Measurements from ENCODE around the gene CIROP.

DNA sequence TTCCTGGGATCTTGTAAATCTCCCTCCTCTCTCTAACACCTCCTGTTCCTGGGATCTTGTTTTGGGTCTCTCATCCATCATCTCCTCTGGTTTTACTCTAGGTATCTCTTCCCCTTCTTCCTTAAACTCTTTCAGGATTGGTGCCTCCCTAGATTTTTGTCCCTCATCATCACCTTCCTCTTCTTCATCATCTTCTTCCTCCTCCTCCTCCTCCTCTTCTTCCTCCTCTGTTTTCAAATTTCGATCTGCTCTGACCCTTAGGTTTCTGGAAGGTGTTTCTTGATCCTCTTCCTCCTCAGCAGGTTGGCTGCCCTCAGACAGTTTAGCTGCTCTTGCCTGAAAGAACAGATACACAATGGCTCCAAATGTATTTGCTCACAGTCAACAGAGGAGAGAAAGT is 24.3 kb downstream of the CIROP start:
- TF ChIP-seq POLR2A (IDR thresholded peaks at IDR 0.05) (no peak), CTCF (IDR thresholded peaks at IDR 0.05) (no peak)

Measured in lower leg skin (tissue), 3 donors.